Activated T-cell treated with anti-CD3 and anti-CD28 coated beads, Interleukin-2, amount 50 U/mL, for 1 hour (primary cell): Measurements from ENCODE around the gene ALOX12.
"Not testable (repeated sequence)": the region's sequence is repeated elsewhere in the genome, so short reads cannot be mapped to it uniquely, and the experiment has no call there.

Experiments used
- DNase-seq: peaks from one replicate; pipeline ENCODE4 v3.0.0-alpha.2; 2020

The ALOX12 gene

GRCh38 chr17:6995500-6996255, at the start of gene ALOX12:
ALOX12 (plus strand) TSS chr17:6996049; CDS start chr17:6996118, 69 bp downstream.
- DNase-seq = no peak

GRCh38 chr17:6947745-6948144, 48.1 kb upstream of the ALOX12 start:
- DNase-seq = no peak

- no peak for DNase-seq
Observed at GRCh38 chr17:6948562-6948961, 47.3 kb upstream of the ALOX12 start.

GRCh38 chr17:6948976-6949375, 46.9 kb upstream of the ALOX12 start:
- no peak for DNase-seq

GRCh38 chr17:6950938-6951337, 44.9 kb upstream of the ALOX12 start:
- not testable (repeated sequence) for DNase-seq

GRCh38 chr17:6953689-6954088, 42.2 kb upstream of the ALOX12 start:
- no peak for DNase-seq

- DNase-seq = no peak
Observed at GRCh38 chr17:6959700-6960099, 36.1 kb upstream of the ALOX12 start.

GRCh38 chr17:6969323-6969726, 26.5 kb upstream of the ALOX12 start:
- DNase-seq = no peak

- DNase-seq = no peak
Observed at GRCh38 chr17:6970992-6971391, 24.9 kb upstream of the ALOX12 start.

- DNase-seq = not testable (repeated sequence)
Observed at GRCh38 chr17:6979440-6979839, 16.4 kb upstream of the ALOX12 start.

- no peak for DNase-seq
Observed at GRCh38 chr17:6981426-6981825, 14.4 kb upstream of the ALOX12 start.

- DNase-seq = no peak
Observed at GRCh38 chr17:6985266-6985665, 10.6 kb upstream of the ALOX12 start.

- DNase-seq = no peak
Observed at GRCh38 chr17:6986676-6987075, 9.2 kb upstream of the ALOX12 start.

GRCh38 chr17:6989779-6990178, 6.1 kb upstream of the ALOX12 start:
- DNase-seq = no peak

- DNase-seq = not testable (repeated sequence)
Observed at GRCh38 chr17:6993613-6994056, 2.2 kb upstream of the ALOX12 start.

- DNase-seq = no peak
Observed at GRCh38 chr17:6994118-6994598, 1.7 kb upstream of the ALOX12 start.

- DNase-seq = no peak
Observed at GRCh38 chr17:6994666-6995256, 1.1 kb upstream of the ALOX12 start.

- no peak for DNase-seq
Observed at GRCh38 chr17:6996256-6997011, 585 bp downstream of the ALOX12 start.

- no peak for DNase-seq
Observed at GRCh38 chr17:6997171-6997570, 1.3 kb downstream of the ALOX12 start.

GRCh38 chr17:6998855-6999508, 3.1 kb downstream of the ALOX12 start:
- no peak for DNase-seq

- DNase-seq = peak; percentile 63
Observed at GRCh38 chr17:7001318-7001961, 5.6 kb downstream of the ALOX12 start.

- DNase-seq = no peak
Observed at GRCh38 chr17:7002288-7003047, 6.6 kb downstream of the ALOX12 start.
